WTC11 (cell line): ENCODE results near the gene PDSS1. TPM values are rescaled to one million over a fixed set of nuclear protein-coding genes. Genes with fewer than 3 reads are reported as not detected.
A peak's percentile ranks its signal among the peaks of the same experiment; 100 is the strongest.

Experiments
- ATAC-seq: fragments of 200-7000 bp; cut with Tn5 transposase; 2 replicates; pipeline ENCODE4 v1.10.0; 2021; ENCODE audit warnings: mild to moderate bottlenecking, moderate library complexity
- CTCF ChIA-PET: fragments of 300-600 bp; sonication (Branson Sonifier 250); formaldehyde crosslinking; loops from one replicate; lab custom pipeline; 2021; ENCODE audit warnings: antibody characterized with exemption; lab: Charles Lee
- POLR2A ChIA-PET: fragments of 350-600 bp; sonication (Branson Sonifier 250); formaldehyde crosslinking; loops from one replicate; lab custom pipeline; 2021; ENCODE audit warnings: antibody characterized with exemption; lab: Charles Lee
- DNase-seq: peaks from one replicate; pipeline ENCODE4 v3.0.0; 2021; ENCODE audit warnings: low spot score
- H3K27ac Mint-ChIP-seq: 2 replicates; pipeline ENCODE4 v1.8.0; 2021; ENCODE audit warnings: mixed read lengths
- H3K27me3 Mint-ChIP-seq: 2 replicates; pipeline ENCODE4 v1.8.0; 2021; ENCODE audit warnings: low read depth, mild to moderate bottlenecking, moderate library complexity, mixed read lengths
- H3K36me3 Mint-ChIP-seq: 2 replicates; pipeline ENCODE4 v1.8.0; 2021; ENCODE audit warnings: mixed read lengths
- H3K4me1 Mint-ChIP-seq: 2 replicates; pipeline ENCODE4 v1.8.0; 2022; ENCODE audit warnings: mixed read lengths
- H3K4me3 Mint-ChIP-seq: 2 replicates; pipeline ENCODE4 v1.8.0; 2021; ENCODE audit warnings: mild to moderate bottlenecking, moderate library complexity, mixed read lengths
- H3K9me3 Mint-ChIP-seq: 2 replicates; pipeline ENCODE4 v1.8.0; 2021; ENCODE audit warnings: mixed read lengths
- FOXK1 ChIP-seq: sonication (generic); formaldehyde crosslinking; IDR thresholded peaks from 2 replicates; pipeline ENCODE4 v1.8.0; 2022; ENCODE audit warnings: mild to moderate bottlenecking, moderate library complexity, missing genetic modification reagents
- GRHL2 ChIP-seq: fragments of 250-450 bp; sonication (Bioruptor Pico); IDR thresholded peaks from 2 replicates; pipeline ENCODE4 v1.8.0; 2022; ENCODE audit warnings: mild to moderate bottlenecking, moderate library complexity; ENCODE audit not compliant: insufficient replicate concordance, severe bottlenecking
- JAZF1 ChIP-seq: fragments of 250-450 bp; sonication (Bioruptor Pico); IDR thresholded peaks from 2 replicates; pipeline ENCODE4 v1.9.0; 2021; ENCODE audit warnings: moderate library complexity, mild to moderate bottlenecking, inconsistent platforms
- NFE2L1 ChIP-seq: sonication (generic); formaldehyde crosslinking; IDR thresholded peaks from 2 replicates; pipeline ENCODE4 v1.8.1; 2023; ENCODE audit warnings: missing genetic modification reagents
- NR2C2 ChIP-seq: sonication (generic); formaldehyde crosslinking; IDR thresholded peaks from 2 replicates; pipeline ENCODE4 v1.8.0; 2022; ENCODE audit warnings: mild to moderate bottlenecking, missing genetic modification reagents
- OVOL2 ChIP-seq: fragments of 250-450 bp; sonication (Bioruptor Pico); IDR thresholded peaks from 2 replicates; pipeline ENCODE4 v1.9.0; 2021; ENCODE audit warnings: mild to moderate bottlenecking, borderline replicate concordance
- TEAD4 ChIP-seq: sonication (generic); formaldehyde crosslinking; IDR thresholded peaks from 2 replicates; pipeline ENCODE4 v1.8.0; 2022; ENCODE audit warnings: mild to moderate bottlenecking, missing genetic modification reagents
- ZNF121 ChIP-seq: sonication (generic); formaldehyde crosslinking; IDR thresholded peaks from 2 replicates; pipeline ENCODE4 v1.8.0; 2023; ENCODE audit warnings: missing genetic modification reagents
- ZNF138 ChIP-seq: sonication (generic); formaldehyde crosslinking; conservative IDR thresholded peaks from 2 replicates; pipeline ENCODE4 v1.8.1; 2022; ENCODE audit warnings: mild to moderate bottlenecking, moderate library complexity, missing genetic modification reagents
- ZNF219 ChIP-seq: sonication (generic); formaldehyde crosslinking; IDR thresholded peaks from 2 replicates; pipeline ENCODE4 v1.8.0; 2023; ENCODE audit warnings: missing genetic modification reagents, mild to moderate bottlenecking, borderline replicate concordance
- ZNF232 ChIP-seq: sonication (generic); formaldehyde crosslinking; IDR thresholded peaks from 2 replicates; pipeline ENCODE4 v1.8.0; 2022; ENCODE audit warnings: mild to moderate bottlenecking, missing genetic modification reagents
- ZNF671 ChIP-seq: fragments of 250-450 bp; sonication (Bioruptor Pico); IDR thresholded peaks from 2 replicates; pipeline ENCODE4 v1.8.0; 2021; ENCODE audit warnings: mild to moderate bottlenecking
- total RNA-seq: library from RNA; stranded (reverse); gene quantifications from 3 replicates; pipeline ENCODE4 v1.2.3, GENCODE V29; 2021
- TF ChIP-seq, protein P1 (sequence below): sonication (generic); formaldehyde crosslinking; IDR thresholded peaks from 2 replicates; pipeline ENCODE4 v1.8.0; 2023; ENCODE audit warnings: missing genetic modification reagents, mild to moderate bottlenecking, borderline replicate concordance
- TF ChIP-seq, protein P2 (sequence below): sonication (generic); formaldehyde crosslinking; IDR thresholded peaks from 2 replicates; pipeline ENCODE4 v1.8.0; 2023; ENCODE audit warnings: missing genetic modification reagents
- TF ChIP-seq, protein P3 (sequence below): sonication (generic); formaldehyde crosslinking; IDR thresholded peaks from 2 replicates; pipeline ENCODE4 v1.8.0; 2023; ENCODE audit warnings: mild to moderate bottlenecking, missing genetic modification reagents
- TF ChIP-seq, protein P4 (sequence below): fragments of 200-600 bp; IDR thresholded peaks from 2 replicates; pipeline ENCODE4 v1.8.0; 2022; ENCODE audit warnings: antibody characterized with exemption
- TF ChIP-seq, protein P5 (sequence below): fragments of 250-450 bp; sonication (Bioruptor Pico); IDR thresholded peaks from 2 replicates; pipeline ENCODE4 v1.8.0; 2021; ENCODE audit warnings: mild to moderate bottlenecking
- TF ChIP-seq, protein P6 (sequence below): sonication (generic); formaldehyde crosslinking; IDR thresholded peaks from 2 replicates; pipeline ENCODE4 v1.8.0; 2022; ENCODE audit warnings: mild to moderate bottlenecking, missing genetic modification reagents
- TF ChIP-seq, protein P7 (sequence below): sonication (generic); formaldehyde crosslinking; IDR thresholded peaks from 2 replicates; pipeline ENCODE4 v1.8.0; 2022; ENCODE audit warnings: mild to moderate bottlenecking, missing genetic modification reagents
- TF ChIP-seq, protein P8 (sequence below): sonication (generic); formaldehyde crosslinking; IDR thresholded peaks from 2 replicates; pipeline ENCODE4 v1.8.1; 2022; ENCODE audit warnings: mild to moderate bottlenecking, missing genetic modification reagents, moderate library complexity, borderline replicate concordance
- TF ChIP-seq, protein P9 (sequence below): fragments of 250-450 bp; sonication (Bioruptor Pico); IDR thresholded peaks from 2 replicates; pipeline ENCODE4 v1.9.0; 2021; ENCODE audit warnings: moderate library complexity, mild to moderate bottlenecking, inconsistent platforms, borderline replicate concordance

PDSS1 gene
- total RNA-seq, 1 experiment from 2014 or later: 13.6 TPM

DNA sequence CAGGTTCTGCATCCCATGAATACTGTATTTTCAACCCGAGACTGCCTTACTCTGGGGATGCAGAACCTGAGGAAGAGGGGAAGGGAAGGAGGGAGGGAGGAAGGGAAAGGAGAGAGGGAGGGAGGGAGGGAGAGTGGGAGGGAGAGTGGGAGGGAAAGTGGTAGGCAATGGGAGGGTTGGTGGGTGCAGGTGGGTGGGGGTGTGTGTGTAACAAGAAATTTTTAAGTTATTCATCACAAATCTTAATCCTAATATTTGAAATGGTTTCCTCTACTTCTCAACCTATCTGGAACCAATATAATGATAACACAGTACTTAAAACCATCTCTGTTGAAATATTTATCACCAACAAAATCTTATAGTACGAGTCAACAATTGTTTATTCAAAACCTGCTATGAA, 68.0 kb downstream of the PDSS1 start (continued):
- TF ChIP-seq OVOL2 (CRISPR knock-in tag) (no peak), NFE2L1 (CRISPR knock-in tag) (no peak)
- TF ChIP-seq, protein P1, sequence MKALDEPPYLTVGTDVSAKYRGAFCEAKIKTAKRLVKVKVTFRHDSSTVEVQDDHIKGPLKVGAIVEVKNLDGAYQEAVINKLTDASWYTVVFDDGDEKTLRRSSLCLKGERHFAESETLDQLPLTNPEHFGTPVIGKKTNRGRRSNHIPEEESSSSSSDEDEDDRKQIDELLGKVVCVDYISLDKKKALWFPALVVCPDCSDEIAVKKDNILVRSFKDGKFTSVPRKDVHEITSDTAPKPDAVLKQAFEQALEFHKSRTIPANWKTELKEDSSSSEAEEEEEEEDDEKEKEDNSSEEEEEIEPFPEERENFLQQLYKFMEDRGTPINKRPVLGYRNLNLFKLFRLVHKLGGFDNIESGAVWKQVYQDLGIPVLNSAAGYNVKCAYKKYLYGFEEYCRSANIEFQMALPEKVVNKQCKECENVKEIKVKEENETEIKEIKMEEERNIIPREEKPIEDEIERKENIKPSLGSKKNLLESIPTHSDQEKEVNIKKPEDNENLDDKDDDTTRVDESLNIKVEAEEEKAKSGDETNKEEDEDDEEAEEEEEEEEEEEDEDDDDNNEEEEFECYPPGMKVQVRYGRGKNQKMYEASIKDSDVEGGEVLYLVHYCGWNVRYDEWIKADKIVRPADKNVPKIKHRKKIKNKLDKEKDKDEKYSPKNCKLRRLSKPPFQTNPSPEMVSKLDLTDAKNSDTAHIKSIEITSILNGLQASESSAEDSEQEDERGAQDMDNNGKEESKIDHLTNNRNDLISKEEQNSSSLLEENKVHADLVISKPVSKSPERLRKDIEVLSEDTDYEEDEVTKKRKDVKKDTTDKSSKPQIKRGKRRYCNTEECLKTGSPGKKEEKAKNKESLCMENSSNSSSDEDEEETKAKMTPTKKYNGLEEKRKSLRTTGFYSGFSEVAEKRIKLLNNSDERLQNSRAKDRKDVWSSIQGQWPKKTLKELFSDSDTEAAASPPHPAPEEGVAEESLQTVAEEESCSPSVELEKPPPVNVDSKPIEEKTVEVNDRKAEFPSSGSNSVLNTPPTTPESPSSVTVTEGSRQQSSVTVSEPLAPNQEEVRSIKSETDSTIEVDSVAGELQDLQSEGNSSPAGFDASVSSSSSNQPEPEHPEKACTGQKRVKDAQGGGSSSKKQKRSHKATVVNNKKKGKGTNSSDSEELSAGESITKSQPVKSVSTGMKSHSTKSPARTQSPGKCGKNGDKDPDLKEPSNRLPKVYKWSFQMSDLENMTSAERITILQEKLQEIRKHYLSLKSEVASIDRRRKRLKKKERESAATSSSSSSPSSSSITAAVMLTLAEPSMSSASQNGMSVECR: no peak
- TF ChIP-seq, all 79 proteins: peak for 0

DNA sequence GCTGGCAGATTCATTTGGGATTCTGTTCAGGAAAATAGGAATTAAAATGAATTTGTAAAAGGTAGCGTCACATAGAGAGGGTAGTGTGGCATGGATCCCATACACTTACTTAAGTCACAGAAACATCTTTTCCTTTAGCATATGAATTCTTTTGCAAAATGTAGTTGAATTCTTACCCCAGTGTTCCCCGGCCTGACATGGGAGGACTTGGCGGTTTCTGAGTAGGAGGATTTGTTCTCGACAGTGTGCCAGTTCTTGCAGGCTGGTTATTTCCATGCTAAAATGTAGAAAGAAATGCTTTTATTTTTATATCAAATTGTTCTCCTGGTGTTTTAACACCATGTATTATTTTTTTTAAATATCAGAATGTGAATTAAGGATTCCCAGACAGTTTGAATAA, 72.6 kb downstream of the PDSS1 start:
- Mint-ChIP-seq H3K27ac (no peak overlapping the region), H3K4me3 (no peak overlapping the region), H3K9me3 (no peaks in the 10 kb centered on the region), H3K36me3 (peaks cover 2% of the 10 kb centered on the region; the same call in 1 of the 2 replicates), H3K27me3 (no peaks in the 10 kb centered on the region), H3K4me1 (peaks cover 23% of the 10 kb centered on the region)
- ChIA-PET POLR2A (no interaction called here), CTCF (no interaction called here)
- TF ChIP-seq, protein P2, sequence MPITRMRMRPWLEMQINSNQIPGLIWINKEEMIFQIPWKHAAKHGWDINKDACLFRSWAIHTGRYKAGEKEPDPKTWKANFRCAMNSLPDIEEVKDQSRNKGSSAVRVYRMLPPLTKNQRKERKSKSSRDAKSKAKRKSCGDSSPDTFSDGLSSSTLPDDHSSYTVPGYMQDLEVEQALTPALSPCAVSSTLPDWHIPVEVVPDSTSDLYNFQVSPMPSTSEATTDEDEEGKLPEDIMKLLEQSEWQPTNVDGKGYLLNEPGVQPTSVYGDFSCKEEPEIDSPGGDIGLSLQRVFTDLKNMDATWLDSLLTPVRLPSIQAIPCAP: no peak
- no peak for TF ChIP-seq ZNF232 (CRISPR knock-in tag)
- no peak for TF ChIP-seq ZNF138 (CRISPR knock-in tag)
- TF ChIP-seq, protein P3, sequence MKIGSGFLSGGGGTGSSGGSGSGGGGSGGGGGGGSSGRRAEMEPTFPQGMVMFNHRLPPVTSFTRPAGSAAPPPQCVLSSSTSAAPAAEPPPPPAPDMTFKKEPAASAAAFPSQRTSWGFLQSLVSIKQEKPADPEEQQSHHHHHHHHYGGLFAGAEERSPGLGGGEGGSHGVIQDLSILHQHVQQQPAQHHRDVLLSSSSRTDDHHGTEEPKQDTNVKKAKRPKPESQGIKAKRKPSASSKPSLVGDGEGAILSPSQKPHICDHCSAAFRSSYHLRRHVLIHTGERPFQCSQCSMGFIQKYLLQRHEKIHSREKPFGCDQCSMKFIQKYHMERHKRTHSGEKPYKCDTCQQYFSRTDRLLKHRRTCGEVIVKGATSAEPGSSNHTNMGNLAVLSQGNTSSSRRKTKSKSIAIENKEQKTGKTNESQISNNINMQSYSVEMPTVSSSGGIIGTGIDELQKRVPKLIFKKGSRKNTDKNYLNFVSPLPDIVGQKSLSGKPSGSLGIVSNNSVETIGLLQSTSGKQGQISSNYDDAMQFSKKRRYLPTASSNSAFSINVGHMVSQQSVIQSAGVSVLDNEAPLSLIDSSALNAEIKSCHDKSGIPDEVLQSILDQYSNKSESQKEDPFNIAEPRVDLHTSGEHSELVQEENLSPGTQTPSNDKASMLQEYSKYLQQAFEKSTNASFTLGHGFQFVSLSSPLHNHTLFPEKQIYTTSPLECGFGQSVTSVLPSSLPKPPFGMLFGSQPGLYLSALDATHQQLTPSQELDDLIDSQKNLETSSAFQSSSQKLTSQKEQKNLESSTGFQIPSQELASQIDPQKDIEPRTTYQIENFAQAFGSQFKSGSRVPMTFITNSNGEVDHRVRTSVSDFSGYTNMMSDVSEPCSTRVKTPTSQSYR: no peak
- no peak for TF ChIP-seq JAZF1 (CRISPR knock-in tag)
- no peak for TF ChIP-seq FOXK1 (CRISPR knock-in tag)
- TF ChIP-seq OVOL2 (CRISPR knock-in tag): no peak
- TF ChIP-seq ZNF121 (CRISPR knock-in tag): no peak
- no peak for TF ChIP-seq ZNF219
- TF ChIP-seq, protein P4, sequence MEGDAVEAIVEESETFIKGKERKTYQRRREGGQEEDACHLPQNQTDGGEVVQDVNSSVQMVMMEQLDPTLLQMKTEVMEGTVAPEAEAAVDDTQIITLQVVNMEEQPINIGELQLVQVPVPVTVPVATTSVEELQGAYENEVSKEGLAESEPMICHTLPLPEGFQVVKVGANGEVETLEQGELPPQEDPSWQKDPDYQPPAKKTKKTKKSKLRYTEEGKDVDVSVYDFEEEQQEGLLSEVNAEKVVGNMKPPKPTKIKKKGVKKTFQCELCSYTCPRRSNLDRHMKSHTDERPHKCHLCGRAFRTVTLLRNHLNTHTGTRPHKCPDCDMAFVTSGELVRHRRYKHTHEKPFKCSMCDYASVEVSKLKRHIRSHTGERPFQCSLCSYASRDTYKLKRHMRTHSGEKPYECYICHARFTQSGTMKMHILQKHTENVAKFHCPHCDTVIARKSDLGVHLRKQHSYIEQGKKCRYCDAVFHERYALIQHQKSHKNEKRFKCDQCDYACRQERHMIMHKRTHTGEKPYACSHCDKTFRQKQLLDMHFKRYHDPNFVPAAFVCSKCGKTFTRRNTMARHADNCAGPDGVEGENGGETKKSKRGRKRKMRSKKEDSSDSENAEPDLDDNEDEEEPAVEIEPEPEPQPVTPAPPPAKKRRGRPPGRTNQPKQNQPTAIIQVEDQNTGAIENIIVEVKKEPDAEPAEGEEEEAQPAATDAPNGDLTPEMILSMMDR: no peak
- TF ChIP-seq, protein P5, sequence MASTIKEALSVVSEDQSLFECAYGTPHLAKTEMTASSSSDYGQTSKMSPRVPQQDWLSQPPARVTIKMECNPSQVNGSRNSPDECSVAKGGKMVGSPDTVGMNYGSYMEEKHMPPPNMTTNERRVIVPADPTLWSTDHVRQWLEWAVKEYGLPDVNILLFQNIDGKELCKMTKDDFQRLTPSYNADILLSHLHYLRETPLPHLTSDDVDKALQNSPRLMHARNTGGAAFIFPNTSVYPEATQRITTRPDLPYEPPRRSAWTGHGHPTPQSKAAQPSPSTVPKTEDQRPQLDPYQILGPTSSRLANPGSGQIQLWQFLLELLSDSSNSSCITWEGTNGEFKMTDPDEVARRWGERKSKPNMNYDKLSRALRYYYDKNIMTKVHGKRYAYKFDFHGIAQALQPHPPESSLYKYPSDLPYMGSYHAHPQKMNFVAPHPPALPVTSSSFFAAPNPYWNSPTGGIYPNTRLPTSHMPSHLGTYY (CRISPR knock-in tag): no peak
- TF ChIP-seq, protein P6, sequence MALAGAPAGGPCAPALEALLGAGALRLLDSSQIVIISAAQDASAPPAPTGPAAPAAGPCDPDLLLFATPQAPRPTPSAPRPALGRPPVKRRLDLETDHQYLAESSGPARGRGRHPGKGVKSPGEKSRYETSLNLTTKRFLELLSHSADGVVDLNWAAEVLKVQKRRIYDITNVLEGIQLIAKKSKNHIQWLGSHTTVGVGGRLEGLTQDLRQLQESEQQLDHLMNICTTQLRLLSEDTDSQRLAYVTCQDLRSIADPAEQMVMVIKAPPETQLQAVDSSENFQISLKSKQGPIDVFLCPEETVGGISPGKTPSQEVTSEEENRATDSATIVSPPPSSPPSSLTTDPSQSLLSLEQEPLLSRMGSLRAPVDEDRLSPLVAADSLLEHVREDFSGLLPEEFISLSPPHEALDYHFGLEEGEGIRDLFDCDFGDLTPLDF (CRISPR knock-in tag): no peak
- TF ChIP-seq, protein P7, sequence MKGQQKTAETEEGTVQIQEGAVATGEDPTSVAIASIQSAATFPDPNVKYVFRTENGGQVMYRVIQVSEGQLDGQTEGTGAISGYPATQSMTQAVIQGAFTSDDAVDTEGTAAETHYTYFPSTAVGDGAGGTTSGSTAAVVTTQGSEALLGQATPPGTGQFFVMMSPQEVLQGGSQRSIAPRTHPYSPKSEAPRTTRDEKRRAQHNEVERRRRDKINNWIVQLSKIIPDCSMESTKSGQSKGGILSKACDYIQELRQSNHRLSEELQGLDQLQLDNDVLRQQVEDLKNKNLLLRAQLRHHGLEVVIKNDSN: no peak
- TF ChIP-seq, protein P8, sequence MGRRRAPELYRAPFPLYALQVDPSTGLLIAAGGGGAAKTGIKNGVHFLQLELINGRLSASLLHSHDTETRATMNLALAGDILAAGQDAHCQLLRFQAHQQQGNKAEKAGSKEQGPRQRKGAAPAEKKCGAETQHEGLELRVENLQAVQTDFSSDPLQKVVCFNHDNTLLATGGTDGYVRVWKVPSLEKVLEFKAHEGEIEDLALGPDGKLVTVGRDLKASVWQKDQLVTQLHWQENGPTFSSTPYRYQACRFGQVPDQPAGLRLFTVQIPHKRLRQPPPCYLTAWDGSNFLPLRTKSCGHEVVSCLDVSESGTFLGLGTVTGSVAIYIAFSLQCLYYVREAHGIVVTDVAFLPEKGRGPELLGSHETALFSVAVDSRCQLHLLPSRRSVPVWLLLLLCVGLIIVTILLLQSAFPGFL: no peak
- TF ChIP-seq ZNF671 (CRISPR knock-in tag): no peak
- TF ChIP-seq TEAD4 (CRISPR knock-in tag): no peak
- TF ChIP-seq NR2C2 (CRISPR knock-in tag): no peak
- TF ChIP-seq, protein P9, sequence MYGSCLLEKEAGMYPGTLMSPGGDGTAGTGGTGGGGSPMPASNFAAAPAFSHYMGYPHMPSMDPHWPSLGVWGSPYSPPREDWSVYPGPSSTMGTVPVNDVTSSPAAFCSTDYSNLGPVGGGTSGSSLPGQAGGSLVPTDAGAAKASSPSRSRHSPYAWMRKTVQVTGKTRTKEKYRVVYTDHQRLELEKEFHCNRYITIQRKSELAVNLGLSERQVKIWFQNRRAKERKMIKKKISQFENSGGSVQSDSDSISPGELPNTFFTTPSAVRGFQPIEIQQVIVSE (CRISPR knock-in tag): no peak
- TF ChIP-seq GRHL2 (CRISPR knock-in tag): no peak
- ATAC-seq (0 out of 2 replicates have a peak, but pooled peaks have one; percentile 26), DNase-seq (no peak)
